A549 (cell line): ENCODE data around the gene ZNF506. TPM values are rescaled to one million over a fixed set of nuclear protein-coding genes. Genes with fewer than 3 reads are reported as not detected.

Source experiments
- ATAC-seq, 2 experiments: fragments of 200-7000 bp in 1 of 2; fragments of >200 bp in 1 of 2; cut with Nextera tagmentation in 1 of 2; cut with Tn5 transposase in 1 of 2; 3 replicates each; pipeline versions ENCODE4 v1.8.0 to v1.9.1; 2018 to 2020; ENCODE audit warnings: mild to moderate bottlenecking in 1 of 2, moderate library complexity in 1 of 2
- CTCF ChIA-PET: fragments of 300-600 bp; sonication (Branson Sonifier 250); formaldehyde crosslinking; extraction: SDS; loops from one replicate; lab custom pipeline; 2021; ENCODE audit warnings: antibody characterized with exemption, inconsistent platforms; lab: Yijun Ruan, JAX
- POLR2A ChIA-PET: fragments of 350-600 bp; formaldehyde crosslinking; extraction: SDS; loops from one replicate; lab custom pipeline; 2021; ENCODE audit warnings: antibody characterized with exemption, inconsistent platforms; lab: Yijun Ruan, JAX
- DNase-seq, 2 experiments: peaks; one replicate each; pipeline versions ENCODE4 v3.0.0 to v3.0.0-alpha.2; 2011 to 2016; ENCODE audit warnings: low read depth in 1 of 2, low spot score in 1 of 2
- FAIRE-seq: peaks from 2 replicates; lab custom pipeline; 2011; peaks lifted over from hg19 to GRCh38; lab: Jason Lieb, UNC
- H3K27ac ChIP-seq, 2 experiments: fragments of >200 bp; sonication (Bioruptor Twin); formaldehyde crosslinking; 3 replicates each; pipeline ENCODE4 v1.5.1; 2016 to 2017
- H3K4me1 ChIP-seq: fragments of >200 bp; sonication (Bioruptor Twin); formaldehyde crosslinking; 3 replicates; pipeline ENCODE4 v1.6.1; 2016
- H3K4me2 ChIP-seq: fragments of >200 bp; sonication (Bioruptor Twin); formaldehyde crosslinking; 3 replicates; pipeline ENCODE4 v1.6.1; 2016
- H3K4me3 ChIP-seq: fragments of >200 bp; sonication (Bioruptor Twin); formaldehyde crosslinking; 3 replicates; pipeline ENCODE4 v1.5.1; 2016
- H3K9me3 ChIP-seq: fragments of >200 bp; sonication (Bioruptor Twin); formaldehyde crosslinking; 3 replicates; pipeline ENCODE4 v1.6.1; 2016
- CEBPB ChIP-seq, 2 experiments: fragments of >200 bp in 1 of 2; sonication (Bioruptor Twin) in 1 of 2; formaldehyde crosslinking in 1 of 2; IDR thresholded peaks; 2 replicates each; pipeline ENCODE4 v1.6.1; 2012 to 2016
- CHD2 ChIP-seq: fragments of 150-350 bp; IDR thresholded peaks from 2 replicates; pipeline ENCODE4 v1.6.1; 2014; ENCODE audit warnings: low read length; ENCODE audit not compliant: partially characterized antibody
- EHF ChIP-seq: fragments of 250-450 bp; sonication (Bioruptor Pico); IDR thresholded peaks from 2 replicates; pipeline ENCODE4 v1.5.0; 2020; ENCODE audit warnings: mild to moderate bottlenecking
- EP300 ChIP-seq, 2 experiments: fragments of >200 bp; sonication (Bioruptor Twin); formaldehyde crosslinking; IDR thresholded peaks; 2 replicates in 1 of 2; 3 replicates in 1 of 2; pipeline ENCODE4 v1.6.1; 2016 to 2017
- FOSB ChIP-seq: fragments of 250-450 bp; sonication (Bioruptor Pico); IDR thresholded peaks from 2 replicates; pipeline ENCODE4 v1.5.0; 2020; ENCODE audit warnings: mild to moderate bottlenecking, moderate library complexity
- HDAC2 ChIP-seq: fragments of 200-600 bp; sonication (generic); IDR thresholded peaks from 2 replicates; pipeline ENCODE4 v1.6.1; 2016
- HOXB13 ChIP-seq: fragments of 250-450 bp; sonication (Bioruptor Pico); IDR thresholded peaks from 2 replicates; pipeline ENCODE4 v1.5.0; 2020; ENCODE audit warnings: low read depth, mild to moderate bottlenecking, moderate library complexity
- JUNB ChIP-seq: fragments of >200 bp; sonication (Bioruptor Twin); formaldehyde crosslinking; IDR thresholded peaks from 2 replicates; pipeline ENCODE4 v1.6.1; 2016
- KDM1A ChIP-seq: fragments of 200-600 bp; sonication (generic); IDR thresholded peaks from 2 replicates; pipeline ENCODE4 v1.6.1; 2016; ENCODE audit warnings: low read depth, mild to moderate bottlenecking
- NFE2L2 ChIP-seq: fragments of 150-350 bp; conservative IDR thresholded peaks from 2 replicates; pipeline ENCODE4 v1.6.1; 2014; ENCODE audit warnings: low read length
- PHF8 ChIP-seq: fragments of 200-600 bp; sonication (generic); IDR thresholded peaks from 2 replicates; pipeline ENCODE4 v1.6.1; 2016; ENCODE audit warnings: low read depth, mild to moderate bottlenecking, antibody characterized with exemption, moderate library complexity, borderline replicate concordance
- RARB ChIP-seq: fragments of 250-450 bp; sonication (Bioruptor Pico); IDR thresholded peaks from 2 replicates; pipeline ENCODE4 v1.8.0; 2021; ENCODE audit warnings: mild to moderate bottlenecking, moderate library complexity
- SREBF2 ChIP-seq: fragments of 450-650 bp; IDR thresholded peaks from 2 replicates; pipeline ENCODE4 v1.6.1; 2014; ENCODE audit warnings: mild to moderate bottlenecking, moderate library complexity
- ZSCAN20 ChIP-seq: fragments of 250-450 bp; sonication (Bioruptor Pico); IDR thresholded peaks from 2 replicates; pipeline ENCODE4 v1.8.0; 2022; ENCODE audit warnings: mild to moderate bottlenecking, moderate library complexity
- WGBS: methylation state at CpG from one replicate; pipeline ENCODE4 v1.1.6; 2017; ENCODE audit errors: missing lambda C conversion rate; 5-methylcytosine and 5-hydroxymethylcytosine counted together
- polyA plus RNA-seq, 4 experiments: library from polyadenylated mRNA; depleted of rRNA in 3 of 4; stranded (reverse); fragments of >200 nt; fragmentation: RNase III in 1 of 4; extraction: RNeasy Plus Mini Kit Qiagen cat#74134 plus additional on column Dnase treatment in 1 of 4; gene quantifications; 2 replicates in 3 of 4; 3 replicates in 1 of 4; pipeline ENCODE4 v1.2.3, GENCODE V29; 2011 to 2017
- TF ChIP-seq, protein P1 (sequence below): fragments of 200-600 bp; sonication (generic); IDR thresholded peaks from 2 replicates; pipeline ENCODE4 v1.6.1; 2016; ENCODE audit warnings: antibody characterized with exemption, mild to moderate bottlenecking, moderate library complexity
- TF ChIP-seq, protein P2 (sequence below): fragments of 450-650 bp; IDR thresholded peaks from 2 replicates; pipeline ENCODE4 v1.6.1; 2014; ENCODE audit warnings: antibody characterized with exemption
- TF ChIP-seq, protein P3 (sequence below): IDR thresholded peaks from 2 replicates; pipeline ENCODE4 v1.6.1; 2012; ENCODE audit warnings: low read depth, borderline replicate concordance
- TF ChIP-seq, protein P4 (sequence below): fragments of 150-350 bp; IDR thresholded peaks from 2 replicates; pipeline ENCODE4 v1.6.1; 2014; ENCODE audit warnings: low read depth, mild to moderate bottlenecking, low read length

ZNF506 gene
- polyA plus RNA-seq, 2 of the 4 experiments (the other 2 are of a cell fraction) = 0.10 to 0.53 TPM

DNA sequence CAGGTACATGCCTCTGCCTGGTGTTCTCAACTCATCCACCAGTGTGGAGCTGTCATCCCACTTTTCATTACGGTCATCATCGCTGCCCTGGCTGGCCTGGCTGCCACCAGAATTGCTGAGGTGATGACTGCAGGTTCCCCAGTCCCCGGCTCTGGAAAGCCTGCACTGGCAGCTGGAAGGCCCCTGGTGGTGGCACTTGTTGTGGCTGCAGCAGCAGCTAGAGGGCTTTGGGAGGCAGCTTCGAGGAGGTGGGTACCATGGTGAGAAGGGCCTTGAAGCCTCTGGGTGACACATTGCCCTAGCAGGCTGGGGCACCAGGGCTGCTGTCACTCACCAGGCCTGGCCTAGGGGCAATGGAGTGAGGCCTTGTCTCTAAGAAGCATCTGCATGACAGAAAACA is 63.4 kb downstream of the ZNF506 start (continued):
- TF ChIP-seq, protein P1, sequence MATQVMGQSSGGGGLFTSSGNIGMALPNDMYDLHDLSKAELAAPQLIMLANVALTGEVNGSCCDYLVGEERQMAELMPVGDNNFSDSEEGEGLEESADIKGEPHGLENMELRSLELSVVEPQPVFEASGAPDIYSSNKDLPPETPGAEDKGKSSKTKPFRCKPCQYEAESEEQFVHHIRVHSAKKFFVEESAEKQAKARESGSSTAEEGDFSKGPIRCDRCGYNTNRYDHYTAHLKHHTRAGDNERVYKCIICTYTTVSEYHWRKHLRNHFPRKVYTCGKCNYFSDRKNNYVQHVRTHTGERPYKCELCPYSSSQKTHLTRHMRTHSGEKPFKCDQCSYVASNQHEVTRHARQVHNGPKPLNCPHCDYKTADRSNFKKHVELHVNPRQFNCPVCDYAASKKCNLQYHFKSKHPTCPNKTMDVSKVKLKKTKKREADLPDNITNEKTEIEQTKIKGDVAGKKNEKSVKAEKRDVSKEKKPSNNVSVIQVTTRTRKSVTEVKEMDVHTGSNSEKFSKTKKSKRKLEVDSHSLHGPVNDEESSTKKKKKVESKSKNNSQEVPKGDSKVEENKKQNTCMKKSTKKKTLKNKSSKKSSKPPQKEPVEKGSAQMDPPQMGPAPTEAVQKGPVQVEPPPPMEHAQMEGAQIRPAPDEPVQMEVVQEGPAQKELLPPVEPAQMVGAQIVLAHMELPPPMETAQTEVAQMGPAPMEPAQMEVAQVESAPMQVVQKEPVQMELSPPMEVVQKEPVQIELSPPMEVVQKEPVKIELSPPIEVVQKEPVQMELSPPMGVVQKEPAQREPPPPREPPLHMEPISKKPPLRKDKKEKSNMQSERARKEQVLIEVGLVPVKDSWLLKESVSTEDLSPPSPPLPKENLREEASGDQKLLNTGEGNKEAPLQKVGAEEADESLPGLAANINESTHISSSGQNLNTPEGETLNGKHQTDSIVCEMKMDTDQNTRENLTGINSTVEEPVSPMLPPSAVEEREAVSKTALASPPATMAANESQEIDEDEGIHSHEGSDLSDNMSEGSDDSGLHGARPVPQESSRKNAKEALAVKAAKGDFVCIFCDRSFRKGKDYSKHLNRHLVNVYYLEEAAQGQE = no peak
- TF ChIP-seq, protein P2, sequence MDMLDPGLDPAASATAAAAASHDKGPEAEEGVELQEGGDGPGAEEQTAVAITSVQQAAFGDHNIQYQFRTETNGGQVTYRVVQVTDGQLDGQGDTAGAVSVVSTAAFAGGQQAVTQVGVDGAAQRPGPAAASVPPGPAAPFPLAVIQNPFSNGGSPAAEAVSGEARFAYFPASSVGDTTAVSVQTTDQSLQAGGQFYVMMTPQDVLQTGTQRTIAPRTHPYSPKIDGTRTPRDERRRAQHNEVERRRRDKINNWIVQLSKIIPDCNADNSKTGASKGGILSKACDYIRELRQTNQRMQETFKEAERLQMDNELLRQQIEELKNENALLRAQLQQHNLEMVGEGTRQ = no peak
- TF ChIP-seq EHF (no peak), EP300 (IDR thresholded peaks at IDR 0.05) (no peak), JUNB (no peak), RARB (no peak), HDAC2 (no peak)
- TF ChIP-seq, protein P3, sequence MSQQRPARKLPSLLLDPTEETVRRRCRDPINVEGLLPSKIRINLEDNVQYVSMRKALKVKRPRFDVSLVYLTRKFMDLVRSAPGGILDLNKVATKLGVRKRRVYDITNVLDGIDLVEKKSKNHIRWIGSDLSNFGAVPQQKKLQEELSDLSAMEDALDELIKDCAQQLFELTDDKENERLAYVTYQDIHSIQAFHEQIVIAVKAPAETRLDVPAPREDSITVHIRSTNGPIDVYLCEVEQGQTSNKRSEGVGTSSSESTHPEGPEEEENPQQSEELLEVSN = no peak
- TF ChIP-seq, protein P4, sequence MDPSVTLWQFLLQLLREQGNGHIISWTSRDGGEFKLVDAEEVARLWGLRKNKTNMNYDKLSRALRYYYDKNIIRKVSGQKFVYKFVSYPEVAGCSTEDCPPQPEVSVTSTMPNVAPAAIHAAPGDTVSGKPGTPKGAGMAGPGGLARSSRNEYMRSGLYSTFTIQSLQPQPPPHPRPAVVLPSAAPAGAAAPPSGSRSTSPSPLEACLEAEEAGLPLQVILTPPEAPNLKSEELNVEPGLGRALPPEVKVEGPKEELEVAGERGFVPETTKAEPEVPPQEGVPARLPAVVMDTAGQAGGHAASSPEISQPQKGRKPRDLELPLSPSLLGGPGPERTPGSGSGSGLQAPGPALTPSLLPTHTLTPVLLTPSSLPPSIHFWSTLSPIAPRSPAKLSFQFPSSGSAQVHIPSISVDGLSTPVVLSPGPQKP = no peak

DNA sequence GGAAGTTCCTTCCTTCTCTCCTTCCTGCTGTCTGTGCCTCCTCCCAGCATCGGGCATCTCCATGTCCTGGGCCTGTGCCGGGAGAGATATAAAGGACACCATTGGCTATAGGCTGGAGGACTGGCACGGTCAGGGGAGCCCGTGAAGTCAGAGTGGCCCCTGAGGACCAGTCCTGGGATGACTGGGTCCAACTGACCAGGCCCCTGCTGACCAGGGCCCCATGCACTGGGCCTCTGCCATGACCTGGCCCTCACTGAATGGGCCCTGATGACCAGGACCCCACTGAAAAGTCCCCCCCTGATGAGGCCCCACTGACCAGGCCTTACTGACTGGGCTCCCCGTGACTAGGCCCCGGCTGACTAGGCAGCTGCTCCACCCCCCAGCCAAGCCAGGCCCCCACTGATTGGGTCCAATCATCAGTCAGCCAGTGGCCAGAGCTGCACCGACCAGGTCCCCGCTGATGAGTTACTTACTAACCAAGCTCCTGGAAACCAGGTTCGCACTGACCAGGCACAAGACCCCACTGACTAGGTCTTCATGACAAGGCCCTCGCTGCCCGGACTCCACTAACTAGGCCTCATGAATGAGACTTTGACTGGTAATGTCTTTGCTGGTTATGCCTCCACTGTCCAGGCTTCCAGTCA is 68.7 kb downstream of the ZNF506 start:
- no peak for ATAC-seq
- Histone ChIP-seq H3K27ac (no peak overlapping the region), H3K4me3 (no peak overlapping the region), H3K9me3 (no peaks in the 10 kb centered on the region; the same call in 2 of the 3 replicates), H3K4me1 (no peaks in the 10 kb centered on the region), H3K4me2 (no peak overlapping the region)
- no peak for DNase-seq
- no peak for FAIRE-seq
- WGBS = 51% methylated on average over 3 of the region's 11 CpGs
- POLR2A ChIA-PET = no interaction called here
- CTCF ChIA-PET = no interaction called here
- TF ChIP-seq PHF8 (no peak), FOSB (no peak), SREBF2 (no peak), KDM1A (no peak), CEBPB (IDR thresholded peaks at IDR 0.05) (no peak), NFE2L2 (no peak), CHD2 (no peak), HDAC2 (no peak), EP300 (IDR thresholded peaks at IDR 0.05) (no peak), HOXB13 (CRISPR knock-in tag) (no peak)

DNA sequence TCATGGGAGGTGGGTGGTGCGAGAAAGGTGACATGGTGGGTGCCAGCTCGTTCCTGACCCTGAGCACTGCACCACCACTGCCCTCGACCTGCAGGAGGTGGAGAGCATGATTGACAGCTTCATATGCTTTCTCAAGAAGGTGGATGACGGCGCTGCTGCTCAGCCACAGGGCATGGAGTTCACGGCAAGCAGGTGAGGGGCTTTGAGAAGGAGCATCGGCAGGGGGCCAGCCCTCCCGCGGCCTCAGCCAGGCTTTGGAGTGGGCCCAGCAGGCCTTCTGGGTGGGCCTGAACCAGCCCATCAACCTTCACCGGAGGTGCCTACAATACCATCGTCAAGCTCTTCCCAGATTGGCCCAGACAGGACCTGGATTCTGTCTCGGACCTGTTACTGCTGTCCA is 69.7 kb downstream of the ZNF506 start:
- ATAC-seq (no peak), FAIRE-seq (no peak), DNase-seq (no peak)
- WGBS = 29% methylated on average over 5 of the region's 12 CpGs
- Histone ChIP-seq H3K9me3 (no peaks in the 10 kb centered on the region; the same call in 2 of the 3 replicates), H3K4me1 (no peaks in the 10 kb centered on the region), H3K4me2 (no peak overlapping the region), H3K27ac (no peak overlapping the region), H3K4me3 (no peak overlapping the region)
- ChIA-PET CTCF (no interaction called here), POLR2A (no interaction called here)
- no peak for TF ChIP-seq ZSCAN20
- TF ChIP-seq, all 56 proteins: peak for 0
